PFSK-1 (cell line): ENCODE measurements around the gene C20orf141.

ENCODE experiments used
- FOXP2 ChIP-seq: optimal IDR thresholded peaks from 2 replicates; pipeline ENCODE3; 2011; ENCODE audit warnings: borderline replicate concordance, control low read depth, inconsistent platforms; ENCODE audit not compliant: insufficient read depth; ENCODE audit errors: extremely low read length, extremely low read depth
- POLR2AphosphoS5 ChIP-seq: IDR thresholded peaks from 2 replicates; pipeline ENCODE4 v1.6.1; 2012; ENCODE audit warnings: low read depth, mild to moderate bottlenecking, control low read depth, low read length, moderate library complexity
- SIN3A ChIP-seq: IDR thresholded peaks from 2 replicates; pipeline ENCODE4 v1.6.1; 2012; ENCODE audit warnings: mild to moderate bottlenecking, low read length, moderate library complexity, borderline replicate concordance; ENCODE audit not compliant: insufficient read depth
- TAF1 ChIP-seq: IDR thresholded peaks from 2 replicates; pipeline ENCODE4 v1.6.1; 2012; ENCODE audit warnings: low read length, control low read depth, borderline replicate concordance; ENCODE audit not compliant: insufficient read depth
- TF ChIP-seq, protein P1 (sequence below), 2 experiments: IDR thresholded peaks; 2 replicates each; pipeline versions ENCODE4 v1.6.1 to v1.8.0; 2011 to 2012; ENCODE audit warnings: low read depth in 2 of 2, low read length in 2 of 2, control low read depth in 1 of 2, inconsistent platforms in 1 of 2, mild to moderate bottlenecking in 1 of 2, moderate library complexity in 1 of 2; ENCODE audit not compliant: insufficient read depth in 1 of 2

The C20orf141 gene

GRCh38 chr20:2835331-2835796, 20.6 kb downstream of the C20orf141 start:
- no peak for TF ChIP-seq POLR2AphosphoS5
- TF ChIP-seq FOXP2: no peak
- no peak for TF ChIP-seq SIN3A
- TF ChIP-seq, protein P1, sequence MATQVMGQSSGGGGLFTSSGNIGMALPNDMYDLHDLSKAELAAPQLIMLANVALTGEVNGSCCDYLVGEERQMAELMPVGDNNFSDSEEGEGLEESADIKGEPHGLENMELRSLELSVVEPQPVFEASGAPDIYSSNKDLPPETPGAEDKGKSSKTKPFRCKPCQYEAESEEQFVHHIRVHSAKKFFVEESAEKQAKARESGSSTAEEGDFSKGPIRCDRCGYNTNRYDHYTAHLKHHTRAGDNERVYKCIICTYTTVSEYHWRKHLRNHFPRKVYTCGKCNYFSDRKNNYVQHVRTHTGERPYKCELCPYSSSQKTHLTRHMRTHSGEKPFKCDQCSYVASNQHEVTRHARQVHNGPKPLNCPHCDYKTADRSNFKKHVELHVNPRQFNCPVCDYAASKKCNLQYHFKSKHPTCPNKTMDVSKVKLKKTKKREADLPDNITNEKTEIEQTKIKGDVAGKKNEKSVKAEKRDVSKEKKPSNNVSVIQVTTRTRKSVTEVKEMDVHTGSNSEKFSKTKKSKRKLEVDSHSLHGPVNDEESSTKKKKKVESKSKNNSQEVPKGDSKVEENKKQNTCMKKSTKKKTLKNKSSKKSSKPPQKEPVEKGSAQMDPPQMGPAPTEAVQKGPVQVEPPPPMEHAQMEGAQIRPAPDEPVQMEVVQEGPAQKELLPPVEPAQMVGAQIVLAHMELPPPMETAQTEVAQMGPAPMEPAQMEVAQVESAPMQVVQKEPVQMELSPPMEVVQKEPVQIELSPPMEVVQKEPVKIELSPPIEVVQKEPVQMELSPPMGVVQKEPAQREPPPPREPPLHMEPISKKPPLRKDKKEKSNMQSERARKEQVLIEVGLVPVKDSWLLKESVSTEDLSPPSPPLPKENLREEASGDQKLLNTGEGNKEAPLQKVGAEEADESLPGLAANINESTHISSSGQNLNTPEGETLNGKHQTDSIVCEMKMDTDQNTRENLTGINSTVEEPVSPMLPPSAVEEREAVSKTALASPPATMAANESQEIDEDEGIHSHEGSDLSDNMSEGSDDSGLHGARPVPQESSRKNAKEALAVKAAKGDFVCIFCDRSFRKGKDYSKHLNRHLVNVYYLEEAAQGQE (IDR thresholded peaks at IDR 0.05; ENCODE audit: insufficient read depth in 1 of 2, low read depth in 2 of 2, low read length in 2 of 2): no peak
- TF ChIP-seq TAF1: no peak

DNA sequence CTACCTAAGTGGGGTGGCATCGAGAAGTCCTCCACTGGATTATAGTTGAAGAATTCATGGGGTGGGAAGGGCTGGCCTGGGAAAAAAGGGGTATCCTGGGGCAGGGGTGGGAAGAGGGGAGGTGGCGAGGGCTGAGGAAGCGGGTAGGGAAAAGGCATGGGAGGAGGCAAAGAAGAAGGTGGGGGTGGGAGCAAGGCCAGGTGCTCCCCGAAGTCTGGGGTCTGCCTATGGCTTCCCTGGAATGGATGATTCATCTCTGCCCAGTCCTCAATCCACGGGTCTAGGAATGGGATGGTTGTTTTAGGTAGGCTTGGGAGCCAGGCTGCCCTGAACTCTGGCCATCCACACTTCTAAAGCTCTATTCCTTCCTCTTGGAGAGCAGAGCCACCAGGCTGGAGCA, 21.2 kb downstream of the C20orf141 start:
- TF ChIP-seq POLR2AphosphoS5 (no peak), TAF1 (no peak), SIN3A (no peak), FOXP2 (no peak)
- TF ChIP-seq, protein P1 (IDR thresholded peaks at IDR 0.05; ENCODE audit: insufficient read depth in 1 of 2, low read depth in 2 of 2, low read length in 2 of 2): no peak

DNA sequence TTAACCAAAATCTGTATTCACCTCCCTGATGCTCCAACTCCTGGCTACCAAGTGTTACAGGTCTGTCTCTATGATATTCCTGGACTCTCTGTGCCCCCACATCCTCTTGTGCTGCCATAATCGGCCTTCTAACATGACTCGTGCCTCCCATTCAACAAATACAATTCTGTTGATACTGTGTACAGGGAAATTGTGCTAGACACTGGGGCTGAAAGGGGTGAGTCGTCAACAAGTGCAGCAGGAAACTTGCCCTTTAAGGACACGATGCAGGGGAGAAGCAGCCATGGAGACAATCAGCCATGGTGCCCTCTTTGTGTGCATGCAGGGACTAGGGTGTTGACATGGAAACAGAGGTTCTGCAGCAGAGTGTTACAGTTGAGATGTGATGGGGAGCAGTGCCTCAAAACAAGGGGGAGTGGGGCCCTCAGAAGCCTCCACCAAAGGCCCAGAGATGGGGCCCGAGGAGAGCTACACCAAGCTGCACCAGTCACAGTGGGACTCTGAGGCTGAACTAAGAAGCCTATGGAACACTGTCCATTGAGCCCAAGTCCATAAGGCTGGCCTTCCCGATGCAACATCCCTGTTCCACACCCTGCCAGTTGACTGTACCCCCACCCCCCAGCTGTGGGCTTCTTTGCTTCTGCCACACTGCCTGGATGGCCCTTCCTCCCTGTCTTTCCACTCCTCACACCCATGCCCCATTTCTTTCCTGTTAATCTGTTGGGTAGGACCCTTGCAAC, 22.6 kb downstream of the C20orf141 start:
- TF ChIP-seq, protein P1 (IDR thresholded peaks at IDR 0.05; ENCODE audit: insufficient read depth in 1 of 2, low read depth in 2 of 2, low read length in 2 of 2): no peak
- no peak for TF ChIP-seq TAF1
- no peak for TF ChIP-seq SIN3A
- no peak for TF ChIP-seq POLR2AphosphoS5
- no peak for TF ChIP-seq FOXP2

- TF ChIP-seq TAF1 (no peak), FOXP2 (no peak), SIN3A (no peak), POLR2AphosphoS5 (no peak)
- TF ChIP-seq, protein P1 (IDR thresholded peaks at IDR 0.05; ENCODE audit: insufficient read depth in 1 of 2, low read depth in 2 of 2, low read length in 2 of 2): no peak
Observed at GRCh38 chr20:2838170-2838797, 23.5 kb downstream of the C20orf141 start.
